ENCODE data around the gene OR6C4. TPM values are rescaled to one million over a fixed set of nuclear protein-coding genes. Genes with fewer than 3 reads are reported as not detected.
"Not testable (repeated sequence)": the region's sequence is repeated elsewhere in the genome, so short reads cannot be mapped to it uniquely, and the experiment has no call there.

The OR6C4 gene
- total RNA-seq, 1 experiment from 2014 or later: not detected

DNA sequence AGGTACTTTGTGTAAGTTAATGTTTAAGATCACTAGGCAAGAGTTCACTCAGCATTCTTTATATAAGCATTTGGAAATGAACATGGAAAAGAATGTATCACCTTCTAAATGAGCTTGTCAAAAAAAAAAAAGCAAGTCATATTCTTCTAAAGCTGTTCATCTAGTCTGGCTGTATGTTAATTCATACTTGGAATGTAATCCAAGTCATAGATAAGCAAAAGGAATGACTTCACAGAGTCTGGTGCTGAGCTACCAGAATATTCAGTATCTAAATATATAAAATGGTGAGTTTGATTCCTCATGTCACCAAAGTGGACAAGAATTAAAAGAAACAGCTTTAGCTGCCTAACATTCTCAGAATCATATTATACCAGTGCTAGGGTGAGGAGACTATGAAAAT lies 4.9 kb downstream of the OR6C4 start:
- Histone ChIP-seq H2AK5ac (ENCODE audit: insufficient read length, low read length) (no peak overlapping the region), H2BK15ac (ENCODE audit: low read depth, low read length) (no peak overlapping the region), H4K91ac (ENCODE audit: insufficient read length, low read depth, low read length) (no peak overlapping the region), H3K9ac (ENCODE audit: extremely low read depth, insufficient read length, low read length) (no peak overlapping the region), H2BK5ac (ENCODE audit: insufficient read length, low read length) (no peak overlapping the region), H4K8ac (replicated peaks; ENCODE audit: insufficient read length, low read depth, low read length) (no peak overlapping the region), H3K27me3 (ENCODE audit: insufficient read depth, low read length) (no peaks in the 10 kb centered on the region), H3K9me3 (ENCODE audit: control insufficient read depth, low read depth, low read length) (peaks cover 3% of the 10 kb centered on the region), H2BK20ac (ENCODE audit: low read depth, low read length, poor library complexity, severe bottlenecking) (no peak overlapping the region), H4K20me1 (ENCODE audit: control insufficient read depth, insufficient read depth, insufficient read length) (no peaks in the 10 kb centered on the region), H3K23me2 (ENCODE audit: insufficient read length, low read depth, low read length, poor library complexity, severe bottlenecking) (no peaks in the 10 kb centered on the region), H3K56ac (ENCODE audit: insufficient read length, low read depth, low read length) (no peak overlapping the region), H3K4me2 (ENCODE audit: insufficient read depth, insufficient read length, low read length) (no peak overlapping the region), H4K5ac (ENCODE audit: insufficient read length, low read depth, low read length) (no peak overlapping the region), H3T11ph (ENCODE audit: low read length) (no peak overlapping the region), H3K18ac (ENCODE audit: insufficient read length, low read depth, low read length) (no peak overlapping the region), H2BK12ac (ENCODE audit: insufficient read length, low read depth, low read length) (no peak overlapping the region), H3K4me1 (ENCODE audit: insufficient read depth, low read length) (no peaks in the 10 kb centered on the region), H3K27ac (ENCODE audit: insufficient read length, low read depth, low read length) (no peak overlapping the region), H3K4ac (ENCODE audit: low read depth, low read length) (no peak overlapping the region), H2BK120ac (ENCODE audit: low read depth, low read length, poor library complexity, severe bottlenecking) (no peak overlapping the region), H3K79me1 (ENCODE audit: insufficient read depth, low read depth, low read length, poor library complexity, severe bottlenecking) (no peaks in the 10 kb centered on the region), H3K14ac (ENCODE audit: insufficient read depth, low read length) (no peak overlapping the region), H3K23ac (ENCODE audit: insufficient read length, low read depth, low read length) (no peak overlapping the region), H3K79me2 (ENCODE audit: insufficient read depth, low read length) (no peaks in the 10 kb centered on the region), H2AFZ (ENCODE audit: low read length) (no peak overlapping the region)
- no peaks in the 10 kb centered on the region for H3K27me3 Mint-ChIP-seq (ENCODE audit: low read depth)
- no peaks in the 10 kb centered on the region for H3K4me1 Mint-ChIP-seq
- TF ChIP-seq, protein P1, sequence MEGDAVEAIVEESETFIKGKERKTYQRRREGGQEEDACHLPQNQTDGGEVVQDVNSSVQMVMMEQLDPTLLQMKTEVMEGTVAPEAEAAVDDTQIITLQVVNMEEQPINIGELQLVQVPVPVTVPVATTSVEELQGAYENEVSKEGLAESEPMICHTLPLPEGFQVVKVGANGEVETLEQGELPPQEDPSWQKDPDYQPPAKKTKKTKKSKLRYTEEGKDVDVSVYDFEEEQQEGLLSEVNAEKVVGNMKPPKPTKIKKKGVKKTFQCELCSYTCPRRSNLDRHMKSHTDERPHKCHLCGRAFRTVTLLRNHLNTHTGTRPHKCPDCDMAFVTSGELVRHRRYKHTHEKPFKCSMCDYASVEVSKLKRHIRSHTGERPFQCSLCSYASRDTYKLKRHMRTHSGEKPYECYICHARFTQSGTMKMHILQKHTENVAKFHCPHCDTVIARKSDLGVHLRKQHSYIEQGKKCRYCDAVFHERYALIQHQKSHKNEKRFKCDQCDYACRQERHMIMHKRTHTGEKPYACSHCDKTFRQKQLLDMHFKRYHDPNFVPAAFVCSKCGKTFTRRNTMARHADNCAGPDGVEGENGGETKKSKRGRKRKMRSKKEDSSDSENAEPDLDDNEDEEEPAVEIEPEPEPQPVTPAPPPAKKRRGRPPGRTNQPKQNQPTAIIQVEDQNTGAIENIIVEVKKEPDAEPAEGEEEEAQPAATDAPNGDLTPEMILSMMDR (conservative IDR thresholded peaks at IDR 0.05): no peak
- no peak overlapping the region for H3K4me3 Mint-ChIP-seq
- no peak overlapping the region for H3K27ac Mint-ChIP-seq
- no peak for DNase-seq
- H3K9me3 Mint-ChIP-seq: peaks cover 14 to 19% of the 10 kb centered on the region in 2 experiments; a peak in 4 of 5 replicates
- H3K36me3 Mint-ChIP-seq (ENCODE audit: insufficient read depth in 1 of 3, low read depth in 3 of 3): peaks cover 0 to 2% (median 0%) of the 10 kb centered on the region in 3 experiments; a peak in 1 of 7 replicates

DNA sequence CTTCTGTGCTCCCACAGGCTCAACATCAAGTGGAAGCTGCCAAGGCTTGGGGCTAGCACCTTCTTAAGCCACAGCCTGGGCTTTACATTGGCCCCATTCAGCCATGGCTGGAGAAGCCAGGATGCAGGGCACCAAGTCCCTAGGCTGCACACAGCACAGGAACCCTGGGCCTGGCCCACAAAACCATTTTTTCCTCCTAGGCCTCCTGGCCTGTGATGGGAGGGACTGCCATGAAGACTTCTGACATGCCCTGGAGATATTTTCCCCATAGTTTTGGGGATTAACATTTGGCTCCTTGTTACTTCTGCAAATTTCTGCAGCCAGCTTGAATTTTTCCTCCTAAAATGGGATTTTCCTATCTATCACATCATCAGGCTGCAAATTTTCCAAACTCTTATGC lies 20.7 kb downstream of the OR6C4 start:
- not testable (repeated sequence) for H3K79me2 ChIP-seq (ENCODE audit: insufficient read depth, low read length); H2BK15ac ChIP-seq (ENCODE audit: low read depth, low read length); H2BK12ac ChIP-seq (ENCODE audit: insufficient read length, low read depth, low read length); H2AFZ ChIP-seq (ENCODE audit: low read length); H3K27me3 Mint-ChIP-seq (ENCODE audit: low read depth); H3K23me2 ChIP-seq (ENCODE audit: insufficient read length, low read depth, low read length, poor library complexity, severe bottlenecking); H3K27ac Mint-ChIP-seq; H3K4me2 ChIP-seq (ENCODE audit: insufficient read depth, insufficient read length, low read length); H3K27me3 ChIP-seq (ENCODE audit: insufficient read depth, low read length); H3K18ac ChIP-seq (ENCODE audit: insufficient read length, low read depth, low read length); H3K4me3 Mint-ChIP-seq; H3K23ac ChIP-seq (ENCODE audit: insufficient read length, low read depth, low read length); H2BK20ac ChIP-seq (ENCODE audit: low read depth, low read length, poor library complexity, severe bottlenecking); H4K20me1 ChIP-seq (ENCODE audit: control insufficient read depth, insufficient read depth, insufficient read length); H2BK5ac ChIP-seq (ENCODE audit: insufficient read length, low read length); H4K8ac ChIP-seq (replicated peaks; ENCODE audit: insufficient read length, low read depth, low read length); H3T11ph ChIP-seq (ENCODE audit: low read length); DNase-seq; H4K5ac ChIP-seq (ENCODE audit: insufficient read length, low read depth, low read length); H3K14ac ChIP-seq (ENCODE audit: insufficient read depth, low read length); H2BK120ac ChIP-seq (ENCODE audit: low read depth, low read length, poor library complexity, severe bottlenecking); H3K79me1 ChIP-seq (ENCODE audit: insufficient read depth, low read depth, low read length, poor library complexity, severe bottlenecking); H3K4me1 Mint-ChIP-seq; H3K4ac ChIP-seq (ENCODE audit: low read depth, low read length); H3K27ac ChIP-seq (ENCODE audit: insufficient read length, low read depth, low read length); H3K9ac ChIP-seq (ENCODE audit: extremely low read depth, insufficient read length, low read length); H2AK5ac ChIP-seq (ENCODE audit: insufficient read length, low read length); H4K91ac ChIP-seq (ENCODE audit: insufficient read length, low read depth, low read length); H3K56ac ChIP-seq (ENCODE audit: insufficient read length, low read depth, low read length); H3K4me1 ChIP-seq (ENCODE audit: insufficient read depth, low read length)
- Mint-ChIP-seq H3K9me3 (peaks cover 44 to 47% of the 10 kb centered on the region in 2 experiments), H3K36me3 (ENCODE audit: insufficient read depth in 1 of 3, low read depth in 3 of 3) (peaks cover 9 to 25% (median 20%) of the 10 kb centered on the region in 3 experiments)
- H3K9me3 ChIP-seq (ENCODE audit: control insufficient read depth, low read depth, low read length): peaks cover 13% of the 10 kb centered on the region
